Endothelial cell (in vitro differentiated cells): Measurements from ENCODE around the gene RNF145. TPM values are rescaled to one million over a fixed set of nuclear protein-coding genes. Genes with fewer than 3 reads are reported as not detected.
"Not testable (repeated sequence)": the region's sequence is repeated elsewhere in the genome, so short reads cannot be mapped to it uniquely, and the experiment has no call there.

Experiments used
- DNase-seq: peaks from one replicate; pipeline ENCODE4 v3.0.0; 2021; ENCODE audit warnings: low spot score
- H3K27ac Mint-ChIP-seq: one replicate; pipeline ENCODE4 v1.8.0; 2021; ENCODE audit warnings: mixed read lengths, inconsistent platforms; ENCODE audit not compliant: unreplicated experiment
- H3K27me3 Mint-ChIP-seq: one replicate; pipeline ENCODE4 v1.8.0; 2021; ENCODE audit warnings: mild to moderate bottlenecking, moderate library complexity, mixed read lengths, inconsistent platforms; ENCODE audit not compliant: unreplicated experiment
- H3K36me3 Mint-ChIP-seq: one replicate; pipeline ENCODE4 v1.8.0; 2021; ENCODE audit warnings: mild to moderate bottlenecking, low read depth, mixed read lengths, inconsistent platforms; ENCODE audit not compliant: unreplicated experiment
- H3K4me1 Mint-ChIP-seq: one replicate; pipeline ENCODE4 v1.8.0; 2021; ENCODE audit warnings: mild to moderate bottlenecking, mixed read lengths, inconsistent platforms; ENCODE audit not compliant: unreplicated experiment
- H3K4me3 Mint-ChIP-seq: one replicate; pipeline ENCODE4 v1.8.0; 2021; ENCODE audit warnings: mild to moderate bottlenecking, mixed read lengths, inconsistent platforms; ENCODE audit not compliant: unreplicated experiment
- H3K9me3 Mint-ChIP-seq: one replicate; pipeline ENCODE4 v1.8.0; 2021; ENCODE audit warnings: mixed read lengths, inconsistent platforms; ENCODE audit not compliant: unreplicated experiment
- CTCF ChIP-seq: fragments of 200-600 bp; sonication (generic); IDR thresholded peaks from one replicate; pipeline ENCODE4 v1.5.0; 2021; ENCODE audit warnings: antibody characterized with exemption; ENCODE audit not compliant: unreplicated experiment
- total RNA-seq: library from RNA; stranded (reverse); fragmentation: NEBNext Ultra II Directional; extraction: Animal tissue kit (Norgen Biotek cat#: 25700); gene quantifications from one replicate; pipeline ENCODE4 v1.2.1, GENCODE V29; 2021; ENCODE audit not compliant: unreplicated experiment

The RNF145 gene
- total RNA-seq, 1 donor from 2014 or later = 102 TPM

GRCh38 chr5:159123189-159123588 lies 86.2 kb downstream of the RNF145 start:
- Mint-ChIP-seq H3K27me3 (no peaks in the 10 kb centered on the region), H3K4me1 (no peaks in the 10 kb centered on the region), H3K4me3 (no peak overlapping the region), H3K27ac (no peak overlapping the region), H3K9me3 (no peaks in the 10 kb centered on the region), H3K36me3 (no peaks in the 10 kb centered on the region)
- TF ChIP-seq CTCF = no peak
- no peak for DNase-seq

GRCh38 chr5:159121061-159121460 lies 88.3 kb downstream of the RNF145 start:
- H3K9me3 Mint-ChIP-seq = no peaks in the 10 kb centered on the region
- no peaks in the 10 kb centered on the region for H3K36me3 Mint-ChIP-seq
- no peaks in the 10 kb centered on the region for H3K4me1 Mint-ChIP-seq
- TF ChIP-seq CTCF = no peak
- H3K27ac Mint-ChIP-seq = no peak overlapping the region
- no peaks in the 10 kb centered on the region for H3K27me3 Mint-ChIP-seq
- no peak for DNase-seq
- no peak overlapping the region for H3K4me3 Mint-ChIP-seq

GRCh38 chr5:159120446-159120845 lies 88.9 kb downstream of the RNF145 start:
- no peaks in the 10 kb centered on the region for H3K27me3 Mint-ChIP-seq
- H3K9me3 Mint-ChIP-seq = no peaks in the 10 kb centered on the region
- no peak for TF ChIP-seq CTCF
- H3K4me3 Mint-ChIP-seq = no peak overlapping the region
- H3K36me3 Mint-ChIP-seq = no peaks in the 10 kb centered on the region
- no peaks in the 10 kb centered on the region for H3K4me1 Mint-ChIP-seq
- no peak for DNase-seq
- H3K27ac Mint-ChIP-seq = no peak overlapping the region

GRCh38 chr5:159119842-159120241 lies 89.5 kb downstream of the RNF145 start:
- H3K9me3 Mint-ChIP-seq, H3K27me3 Mint-ChIP-seq, H3K36me3 Mint-ChIP-seq, H3K27ac Mint-ChIP-seq, DNase-seq, H3K4me3 Mint-ChIP-seq, H3K4me1 Mint-ChIP-seq: not testable (repeated sequence)

- H3K27me3 Mint-ChIP-seq, DNase-seq, H3K27ac Mint-ChIP-seq, H3K36me3 Mint-ChIP-seq, H3K4me3 Mint-ChIP-seq, H3K4me1 Mint-ChIP-seq, H3K9me3 Mint-ChIP-seq: not testable (repeated sequence)
Measured at GRCh38 chr5:159118958-159119659, 90.2 kb downstream of the RNF145 start.

GRCh38 chr5:159113405-159113804 lies 95.9 kb downstream of the RNF145 start:
- no peaks in the 10 kb centered on the region for H3K4me1 Mint-ChIP-seq
- no peak for TF ChIP-seq CTCF
- H3K9me3 Mint-ChIP-seq = no peaks in the 10 kb centered on the region
- H3K4me3 Mint-ChIP-seq = no peak overlapping the region
- H3K27ac Mint-ChIP-seq = no peak overlapping the region
- no peak for DNase-seq
- H3K36me3 Mint-ChIP-seq = no peaks in the 10 kb centered on the region
- peaks cover 6% of the 10 kb centered on the region for H3K27me3 Mint-ChIP-seq
